Astrocyte of the cerebellum (primary cell): Measurements from ENCODE around the gene GLTP.

Experiments used
- DNase-seq: peaks from one replicate; pipeline ENCODE4 v3.0.0-alpha.2; 2011; ENCODE audit warnings: low read depth
- H3K4me3 ChIP-seq: 2 replicates; pipeline ENCODE4 v1.5.1; 2011; ENCODE audit warnings: mild to moderate bottlenecking, low read depth, low read length, moderate library complexity
- CTCF ChIP-seq: IDR thresholded peaks from 2 replicates; pipeline ENCODE4 v1.5.1; 2012; ENCODE audit warnings: low read length, low read depth, moderate library complexity, mild to moderate bottlenecking; ENCODE audit errors: missing control alignments
- in situ Hi-C: cut with HindIII; loops from 2 replicates; pipeline ENCODE4 v1.10.0; 2017; ENCODE audit warnings: low sequenced_read_pairs

The GLTP gene

GRCh38 chr12:109888179-109889020 is 8.1 kb upstream of the GLTP start:
- H3K4me3 ChIP-seq, result no peak overlapping the region
- in situ Hi-C loops, result no loop called here
- DNase-seq, result no peak
- TF ChIP-seq CTCF, result no peak

GRCh38 chr12:109885616-109886015 is 5.3 kb upstream of the GLTP start:
- in situ Hi-C loops, result no loop called here
- no peak for DNase-seq
- no peak overlapping the region for H3K4me3 ChIP-seq
- no peak for TF ChIP-seq CTCF

GRCh38 chr12:109883461-109883860 is 3.1 kb upstream of the GLTP start:
- no peak for TF ChIP-seq CTCF
- no peak for DNase-seq
- in situ Hi-C loops, result no loop called here
- no peak overlapping the region for H3K4me3 ChIP-seq

- no peak for TF ChIP-seq CTCF
- in situ Hi-C loops, result no loop called here
Measured at GRCh38 chr12:109881752-109882151, 1.4 kb upstream of the GLTP start.

GRCh38 chr12:109880938-109881337 is 597 bp upstream of the GLTP start:
- H3K4me3 ChIP-seq, result peak overlapping the region; percentile 85
- no peak for TF ChIP-seq CTCF
- in situ Hi-C loops, result no loop called here
- DNase-seq, result no peak

More at GRCh38 chr12:109881752-109882151, 1.4 kb upstream of the GLTP start:
- no peak for DNase-seq
- no peak overlapping the region for H3K4me3 ChIP-seq

- in situ Hi-C loops, result loop anchor here (10.0 kb wide), 1 partner anchor 85 kb away; no protein-coding TSS in a partner anchor
- no peak for DNase-seq
- H3K4me3 ChIP-seq, result peak overlapping the region; percentile 85
Measured at GRCh38 chr12:109879351-109880042, 844 bp downstream of the GLTP start.

More at GRCh38 chr12:109879351-109880042, 844 bp downstream of the GLTP start:
- TF ChIP-seq CTCF, result no peak
